ENCODE measurements around the gene ETS1. TPM values are rescaled to one million over a fixed set of nuclear protein-coding genes. Genes with fewer than 3 reads are reported as not detected.

ETS1 gene
- polyA plus RNA-seq, 2 of the 4 experiments (the other 2 are of a cell fraction) = 14.5 to 18.8 TPM

DNA sequence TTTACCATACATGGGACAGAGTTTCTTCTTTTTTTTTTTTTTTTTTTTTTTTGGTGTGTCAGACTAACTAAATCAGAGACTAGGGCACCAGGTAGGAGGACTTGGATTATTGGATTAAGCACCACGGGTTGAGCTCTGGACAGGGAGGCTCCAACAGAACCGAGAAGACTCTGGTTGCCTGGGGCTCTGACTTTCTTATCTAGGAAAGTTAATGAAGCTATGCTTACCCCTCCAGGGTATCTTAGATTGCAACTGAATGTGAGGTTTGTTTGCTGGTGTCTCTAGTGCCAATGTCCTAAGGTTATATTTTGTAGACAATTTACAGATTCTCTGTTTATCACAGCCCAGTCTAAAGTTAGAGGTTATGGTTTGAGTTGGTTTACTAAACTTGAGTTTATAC lies 18.1 kb downstream of the ETS1 start:
- no peak for TF ChIP-seq NFE2L2 (conservative IDR thresholded peaks at IDR 0.05; ENCODE audit: low read length)
- TF ChIP-seq KDM5A (IDR thresholded peaks at IDR 0.05) = no peak
- TF ChIP-seq HEYL (CRISPR knock-in tag; IDR thresholded peaks at IDR 0.05) = no peak
- TF ChIP-seq NPAS2 (CRISPR knock-in tag; IDR thresholded peaks at IDR 0.05; ENCODE audit: borderline replicate concordance) = no peak
- TF ChIP-seq POLR2A (IDR thresholded peaks at IDR 0.05; ENCODE audit: low read length) = no peak
- TF ChIP-seq JUN (IDR thresholded peaks at IDR 0.05) = no peak
- no peak for TF ChIP-seq CHD2 (IDR thresholded peaks at IDR 0.05; ENCODE audit: low read length, partially characterized antibody)
- TF ChIP-seq SMC3 (IDR thresholded peaks at IDR 0.05) = no peak
- TF ChIP-seq EP300 (IDR thresholded peaks at IDR 0.05) = no peak
- CTCF ChIA-PET = interaction anchor here (0.6 kb wide), 1 partner anchor 242 kb away, joined by 3 read pairs; no protein-coding TSS in a partner anchor
- DNase-seq (ENCODE audit: low read depth in 1 of 2, low spot score in 1 of 2) = no peak
- ATAC-seq = no peak
- Histone ChIP-seq H3K4me2 (no peak overlapping the region), H3K4me3 (no peak overlapping the region), H3K27ac (no peak overlapping the region), H3K4me1 (no peaks in the 10 kb centered on the region), H3K9me3 (no peaks in the 10 kb centered on the region)
- POLR2A ChIA-PET = no interaction called here
- WGBS (ENCODE audit: missing lambda C conversion rate) = 25% methylated on average over 2 of the region's 2 CpGs
- no peak for FAIRE-seq

DNA sequence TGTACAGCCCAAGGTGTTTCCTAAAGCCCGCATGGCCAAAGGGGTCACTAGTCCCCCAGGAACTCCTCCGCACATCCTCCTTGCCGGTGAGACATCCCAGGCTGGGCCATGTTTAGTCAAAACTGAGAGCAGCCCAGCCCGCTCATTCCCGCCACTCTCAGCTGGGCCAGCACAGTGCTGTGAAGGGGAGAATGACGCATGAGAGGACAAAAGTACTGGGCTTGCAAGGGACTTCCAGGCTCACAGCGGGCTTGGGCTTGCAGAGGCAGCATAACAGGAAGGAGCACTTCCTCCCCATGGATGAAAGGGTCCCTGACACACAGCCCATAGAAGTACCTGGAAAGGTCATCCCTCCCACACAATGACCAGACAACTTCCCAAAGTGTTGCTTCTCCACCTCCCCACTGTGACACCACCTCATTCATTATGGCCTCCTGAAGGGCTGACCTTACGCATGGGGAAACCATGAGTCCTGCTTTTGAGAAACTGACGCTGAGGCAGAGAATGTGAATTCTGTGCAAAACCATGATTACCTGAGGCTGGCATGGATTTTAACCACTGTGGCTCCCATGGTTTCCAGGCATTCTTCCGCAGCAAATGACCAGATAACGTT lies 19.1 kb downstream of the ETS1 start:
- WGBS (ENCODE audit: missing lambda C conversion rate) = 86% methylated on average over 10 of the region's 11 CpGs
- no peak overlapping the region for H3K4me2 ChIP-seq
- no peak overlapping the region for H3K4me3 ChIP-seq
- CTCF ChIA-PET = no interaction called here
- no peaks in the 10 kb centered on the region for H3K9me3 ChIP-seq
- TF ChIP-seq RAD21 (conservative IDR thresholded peaks at IDR 0.05 in 1 of 2, IDR thresholded peaks at IDR 0.05 in 1 of 2) (no peak), JUNB (IDR thresholded peaks at IDR 0.05) (no peak), BHLHE40 (IDR thresholded peaks at IDR 0.05; ENCODE audit: low read depth, low read length) (no peak), HOXB5 (CRISPR knock-in tag; IDR thresholded peaks at IDR 0.05) (no peak), EHMT2 (IDR thresholded peaks at IDR 0.05; ENCODE audit: low read depth) (no peak), NPAS2 (CRISPR knock-in tag; IDR thresholded peaks at IDR 0.05; ENCODE audit: borderline replicate concordance) (no peak), CEBPB (IDR thresholded peaks at IDR 0.05) (no peak), MYC (IDR thresholded peaks at IDR 0.05; ENCODE audit: borderline replicate concordance, low read length) (no peak), FOXS1 (CRISPR knock-in tag; IDR thresholded peaks at IDR 0.05) (no peak), TFCP2L1 (CRISPR knock-in tag; IDR thresholded peaks at IDR 0.05) (no peak), ZSCAN20 (CRISPR knock-in tag; IDR thresholded peaks at IDR 0.05) (no peak)
- TF ChIP-seq, protein P1, sequence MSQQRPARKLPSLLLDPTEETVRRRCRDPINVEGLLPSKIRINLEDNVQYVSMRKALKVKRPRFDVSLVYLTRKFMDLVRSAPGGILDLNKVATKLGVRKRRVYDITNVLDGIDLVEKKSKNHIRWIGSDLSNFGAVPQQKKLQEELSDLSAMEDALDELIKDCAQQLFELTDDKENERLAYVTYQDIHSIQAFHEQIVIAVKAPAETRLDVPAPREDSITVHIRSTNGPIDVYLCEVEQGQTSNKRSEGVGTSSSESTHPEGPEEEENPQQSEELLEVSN (IDR thresholded peaks at IDR 0.05; ENCODE audit: borderline replicate concordance, low read depth) = no peak
- TF ChIP-seq, protein P2, sequence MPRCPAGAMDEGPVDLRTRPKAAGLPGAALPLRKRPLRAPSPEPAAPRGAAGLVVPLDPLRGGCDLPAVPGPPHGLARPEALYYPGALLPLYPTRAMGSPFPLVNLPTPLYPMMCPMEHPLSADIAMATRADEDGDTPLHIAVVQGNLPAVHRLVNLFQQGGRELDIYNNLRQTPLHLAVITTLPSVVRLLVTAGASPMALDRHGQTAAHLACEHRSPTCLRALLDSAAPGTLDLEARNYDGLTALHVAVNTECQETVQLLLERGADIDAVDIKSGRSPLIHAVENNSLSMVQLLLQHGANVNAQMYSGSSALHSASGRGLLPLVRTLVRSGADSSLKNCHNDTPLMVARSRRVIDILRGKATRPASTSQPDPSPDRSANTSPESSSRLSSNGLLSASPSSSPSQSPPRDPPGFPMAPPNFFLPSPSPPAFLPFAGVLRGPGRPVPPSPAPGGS (IDR thresholded peaks at IDR 0.05) = no peak
- TF ChIP-seq, protein P3, sequence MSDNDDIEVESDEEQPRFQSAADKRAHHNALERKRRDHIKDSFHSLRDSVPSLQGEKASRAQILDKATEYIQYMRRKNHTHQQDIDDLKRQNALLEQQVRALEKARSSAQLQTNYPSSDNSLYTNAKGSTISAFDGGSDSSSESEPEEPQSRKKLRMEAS (IDR thresholded peaks at IDR 0.05) = no peak
- TF ChIP-seq, protein P4, sequence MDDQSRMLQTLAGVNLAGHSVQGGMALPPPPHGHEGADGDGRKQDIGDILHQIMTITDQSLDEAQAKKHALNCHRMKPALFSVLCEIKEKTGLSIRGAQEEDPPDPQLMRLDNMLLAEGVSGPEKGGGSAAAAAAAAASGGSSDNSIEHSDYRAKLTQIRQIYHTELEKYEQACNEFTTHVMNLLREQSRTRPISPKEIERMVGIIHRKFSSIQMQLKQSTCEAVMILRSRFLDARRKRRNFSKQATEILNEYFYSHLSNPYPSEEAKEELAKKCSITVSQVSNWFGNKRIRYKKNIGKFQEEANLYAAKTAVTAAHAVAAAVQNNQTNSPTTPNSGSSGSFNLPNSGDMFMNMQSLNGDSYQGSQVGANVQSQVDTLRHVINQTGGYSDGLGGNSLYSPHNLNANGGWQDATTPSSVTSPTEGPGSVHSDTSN (IDR thresholded peaks at IDR 0.05) = no peak
- FAIRE-seq (no peak), ATAC-seq (no peak), DNase-seq (ENCODE audit: low read depth in 1 of 2, low spot score in 1 of 2) (no peak)
- H3K27ac ChIP-seq = no peak overlapping the region
- POLR2A ChIA-PET = no interaction called here
- H3K4me1 ChIP-seq = no peaks in the 10 kb centered on the region

DNA sequence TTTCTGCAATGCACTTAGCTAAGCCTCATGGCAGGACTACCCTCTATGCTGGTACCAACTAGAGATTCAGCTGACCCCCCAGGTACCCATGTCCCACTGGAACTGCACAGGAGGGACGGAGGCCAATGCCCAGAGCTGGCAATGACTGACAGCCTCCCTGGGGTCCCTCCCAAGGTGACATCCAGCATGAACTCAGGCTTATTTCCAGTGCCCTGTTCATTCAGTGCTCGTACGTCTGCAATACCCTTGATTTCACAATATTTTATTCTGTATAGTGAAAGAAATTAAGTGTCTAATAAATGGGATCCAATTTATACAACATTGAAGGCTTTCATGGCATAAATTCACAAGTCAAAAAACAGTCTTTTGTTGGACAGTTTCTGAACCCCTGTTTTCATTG lies 20.2 kb downstream of the ETS1 start:
- DNase-seq (ENCODE audit: low read depth in 1 of 2, low spot score in 1 of 2) = no peak
- no peak overlapping the region for H3K4me2 ChIP-seq
- POLR2A ChIA-PET = no interaction called here
- H3K27ac ChIP-seq = no peak overlapping the region
- no peak for FAIRE-seq
- H3K4me1 ChIP-seq = no peaks in the 10 kb centered on the region
- no peaks in the 10 kb centered on the region for H3K9me3 ChIP-seq
- no peak overlapping the region for H3K4me3 ChIP-seq
- ATAC-seq = no peak
- WGBS (ENCODE audit: missing lambda C conversion rate) = 72% methylated on average over 3 of the region's 3 CpGs
- CTCF ChIA-PET = no interaction called here
- TF ChIP-seq CHD4 (IDR thresholded peaks at IDR 0.05; ENCODE audit: borderline replicate concordance) (no peak), CBX8 (IDR thresholded peaks at IDR 0.05) (no peak), BHLHE40 (IDR thresholded peaks at IDR 0.05; ENCODE audit: low read depth, low read length) (no peak), EHF (CRISPR knock-in tag; IDR thresholded peaks at IDR 0.05) (no peak), HOXB5 (CRISPR knock-in tag; IDR thresholded peaks at IDR 0.05) (no peak)
- TF ChIP-seq, protein P5, sequence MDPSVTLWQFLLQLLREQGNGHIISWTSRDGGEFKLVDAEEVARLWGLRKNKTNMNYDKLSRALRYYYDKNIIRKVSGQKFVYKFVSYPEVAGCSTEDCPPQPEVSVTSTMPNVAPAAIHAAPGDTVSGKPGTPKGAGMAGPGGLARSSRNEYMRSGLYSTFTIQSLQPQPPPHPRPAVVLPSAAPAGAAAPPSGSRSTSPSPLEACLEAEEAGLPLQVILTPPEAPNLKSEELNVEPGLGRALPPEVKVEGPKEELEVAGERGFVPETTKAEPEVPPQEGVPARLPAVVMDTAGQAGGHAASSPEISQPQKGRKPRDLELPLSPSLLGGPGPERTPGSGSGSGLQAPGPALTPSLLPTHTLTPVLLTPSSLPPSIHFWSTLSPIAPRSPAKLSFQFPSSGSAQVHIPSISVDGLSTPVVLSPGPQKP (IDR thresholded peaks at IDR 0.05; ENCODE audit: low read depth, low read length) = no peak
- TF ChIP-seq, protein P6, sequence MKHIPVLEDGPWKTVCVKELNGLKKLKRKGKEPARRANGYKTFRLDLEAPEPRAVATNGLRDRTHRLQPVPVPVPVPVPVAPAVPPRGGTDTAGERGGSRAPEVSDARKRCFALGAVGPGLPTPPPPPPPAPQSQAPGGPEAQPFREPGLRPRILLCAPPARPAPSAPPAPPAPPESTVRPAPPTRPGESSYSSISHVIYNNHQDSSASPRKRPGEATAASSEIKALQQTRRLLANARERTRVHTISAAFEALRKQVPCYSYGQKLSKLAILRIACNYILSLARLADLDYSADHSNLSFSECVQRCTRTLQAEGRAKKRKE (CRISPR knock-in tag; IDR thresholded peaks at IDR 0.05; ENCODE audit: low read depth) = no peak

All from A549 (cell line).